Lower leg skin (tissue), 4 donors: ENCODE measurements around the gene NUBP2. TPM values are rescaled to one million over a fixed set of nuclear protein-coding genes. Genes with fewer than 3 reads are reported as not detected.
"Not testable (repeated sequence)": the region's sequence is repeated elsewhere in the genome, so short reads cannot be mapped to it uniquely, and the experiment has no call there.

Experiments
- DNase-seq, 2 donors: peaks; one replicate each; pipeline ENCODE4 v3.0.0-alpha.2; 2019; ENCODE audit warnings: low spot score in 2 of 2
- H3K4me3 ChIP-seq: fragments of 200-600 bp; sonication (generic); 2 replicates; pipeline ENCODE4 v1.5.1; 2017; ENCODE audit warnings: mild to moderate bottlenecking, low read depth; ENCODE audit not compliant: poor library complexity, severe bottlenecking
- CTCF ChIP-seq, 3 donors: fragments of 450-650 bp; IDR thresholded peaks; one replicate each; pipeline ENCODE4 v1.5.1; 2016; ENCODE audit warnings: antibody characterized with exemption in 3 of 3, mild to moderate bottlenecking in 3 of 3, moderate library complexity in 2 of 3
- POLR2A ChIP-seq, 2 donors: fragments of 450-650 bp; IDR thresholded peaks; one replicate each; pipeline ENCODE4 v1.6.1; 2016 to 2017; ENCODE audit warnings: antibody characterized with exemption in 2 of 2, mild to moderate bottlenecking in 1 of 2, moderate library complexity in 1 of 2
- WGBS, 2 donors: methylation state at CpG; one replicate each; pipeline ENCODE4 v1.1.5; 2018; 5-methylcytosine and 5-hydroxymethylcytosine counted together
- intact Hi-C: fragments of 100-400 bp; cut with DNase I; formaldehyde crosslinking; loops from one replicate; pipeline ENCODE4 v1.15.0; 2023; ENCODE audit warnings: low total_unique reads
- total RNA-seq, 4 donors: library from RNA; depleted of rRNA; stranded (reverse); fragments of >200 nt; gene quantifications; one replicate each; pipeline ENCODE4 v1.1.0, GENCODE V29; 2016

The NUBP2 gene
- total RNA-seq, 4 donors from 2014 or later: 79.7 to 108 (median 91.3) TPM

- WGBS, 2 donors: 83 to 86% methylated on average over 29 to 32 of the region's 32 CpGs
These were observed 12.3 kb downstream of the NUBP2 start for GRCh38 chr16:1794908-1795666.

GRCh38 chr16:1799263-1799662 lies 16.5 kb downstream of the NUBP2 start:
- intact Hi-C loops, H3K4me3 ChIP-seq, DNase-seq: not testable (repeated sequence)
- 54 to 77% methylated on average over 5 of the region's 5 CpGs for WGBS, 2 donors

More at GRCh38 chr16:1794908-1795666, 12.3 kb downstream of the NUBP2 start:
- no peak for DNase-seq
- intact Hi-C loops: no loop called here
- no peak overlapping the region for H3K4me3 ChIP-seq
- TF ChIP-seq POLR2A (IDR thresholded peaks at IDR 0.05) (no peak), CTCF (IDR thresholded peaks at IDR 0.05) (no peak)

GRCh38 chr16:1800701-1801100 lies 17.9 kb downstream of the NUBP2 start:
- no peak for TF ChIP-seq CTCF (IDR thresholded peaks at IDR 0.05)
- no peak for TF ChIP-seq POLR2A (IDR thresholded peaks at IDR 0.05)
- intact Hi-C loops: no loop called here
- H3K4me3 ChIP-seq: no peak overlapping the region
- 65 to 71% methylated on average over 10 of the region's 10 CpGs for WGBS, 2 donors
- DNase-seq: no peak

GRCh38 chr16:1807626-1808025 lies 24.9 kb downstream of the NUBP2 start:
- intact Hi-C loops: no loop called here
- no peak overlapping the region for H3K4me3 ChIP-seq
- TF ChIP-seq POLR2A (IDR thresholded peaks at IDR 0.05) (no peak), CTCF (IDR thresholded peaks at IDR 0.05) (no peak)
- no peak for DNase-seq
- WGBS, 2 donors: 84 to 88% methylated on average over 10 of the region's 10 CpGs

GRCh38 chr16:1808691-1809090 lies 25.9 kb downstream of the NUBP2 start:
- DNase-seq: no peak
- intact Hi-C loops: no loop called here
- no peak overlapping the region for H3K4me3 ChIP-seq
- TF ChIP-seq CTCF (IDR thresholded peaks at IDR 0.05): no peak
- TF ChIP-seq POLR2A (IDR thresholded peaks at IDR 0.05): no peak
- WGBS, 2 donors: 81% methylated on average over 18 of the region's 18 CpGs

- 76 to 81% methylated on average over 19 to 21 of the region's 28 CpGs for WGBS, 2 donors
- intact Hi-C loops: no loop called here
- no peak overlapping the region for H3K4me3 ChIP-seq
- DNase-seq: no peak
- TF ChIP-seq CTCF (IDR thresholded peaks at IDR 0.05) (no peak), POLR2A (IDR thresholded peaks at IDR 0.05) (no peak)
These were observed 26.6 kb downstream of the NUBP2 start for GRCh38 chr16:1809281-1809801.
